Measurements from ENCODE around the gene ACADSB. TPM values are rescaled to one million over a fixed set of nuclear protein-coding genes. Genes with fewer than 3 reads are reported as not detected.

ACADSB gene
- total RNA-seq, 6 donors from 2014 or later, result 10.4 to 48.2 (median 30.2) TPM

DNA sequence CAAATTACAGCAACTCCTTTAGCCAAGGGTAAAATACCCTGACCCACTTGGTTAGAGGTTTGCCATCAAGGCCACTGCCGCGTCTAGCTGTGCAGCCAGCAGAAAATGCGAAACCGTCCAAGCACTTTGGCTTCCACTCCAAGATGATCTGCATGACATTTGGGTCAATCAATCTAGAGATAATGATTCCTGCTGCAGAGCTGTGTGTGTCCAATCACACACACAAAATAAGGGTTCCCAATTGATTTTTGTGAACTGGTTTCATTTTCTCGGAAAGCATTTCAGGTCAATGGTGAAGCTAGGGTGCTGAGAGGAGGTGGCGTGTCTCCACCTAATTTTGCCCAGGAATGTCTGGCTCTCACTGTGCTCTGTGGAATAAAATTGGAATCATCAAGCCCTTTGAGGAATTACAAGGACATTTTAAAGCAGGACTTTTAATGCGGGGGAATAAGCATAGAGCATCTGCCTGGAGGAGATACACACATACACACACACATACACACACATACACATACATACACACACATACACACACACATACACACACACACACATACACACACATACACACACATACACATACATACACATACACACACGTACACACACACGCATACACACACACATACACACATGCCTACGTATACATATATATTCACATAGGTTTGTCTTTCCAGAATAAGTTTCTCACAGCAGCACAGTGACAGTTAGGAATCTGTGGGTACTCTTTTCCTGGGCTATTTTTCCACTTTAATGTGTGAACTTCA lies 59.5 kb downstream of the ACADSB start:
- Histone ChIP-seq H3K4me3 (no peak overlapping the region), H3K4me1 (no peaks in the 10 kb centered on the region), H3K27ac (no peak overlapping the region), H3K36me3 (no peaks in the 10 kb centered on the region), H3K27me3 (no peaks in the 10 kb centered on the region), H3K9me3 (no peaks in the 10 kb centered on the region)
- ATAC-seq (ENCODE audit: low FRiP score in 2 of 2) (no peak), DNase-seq (no peak)
- TF ChIP-seq POLR2A (IDR thresholded peaks at IDR 0.05) (no peak), EP300 (IDR thresholded peaks at IDR 0.05) (no peak), CTCF (IDR thresholded peaks at IDR 0.05) (no peak), POLR2AphosphoS5 (IDR thresholded peaks at IDR 0.05) (no peak)
- WGBS, 2 donors, result 90 to 91% methylated on average over 10 of the region's 10 CpGs

DNA sequence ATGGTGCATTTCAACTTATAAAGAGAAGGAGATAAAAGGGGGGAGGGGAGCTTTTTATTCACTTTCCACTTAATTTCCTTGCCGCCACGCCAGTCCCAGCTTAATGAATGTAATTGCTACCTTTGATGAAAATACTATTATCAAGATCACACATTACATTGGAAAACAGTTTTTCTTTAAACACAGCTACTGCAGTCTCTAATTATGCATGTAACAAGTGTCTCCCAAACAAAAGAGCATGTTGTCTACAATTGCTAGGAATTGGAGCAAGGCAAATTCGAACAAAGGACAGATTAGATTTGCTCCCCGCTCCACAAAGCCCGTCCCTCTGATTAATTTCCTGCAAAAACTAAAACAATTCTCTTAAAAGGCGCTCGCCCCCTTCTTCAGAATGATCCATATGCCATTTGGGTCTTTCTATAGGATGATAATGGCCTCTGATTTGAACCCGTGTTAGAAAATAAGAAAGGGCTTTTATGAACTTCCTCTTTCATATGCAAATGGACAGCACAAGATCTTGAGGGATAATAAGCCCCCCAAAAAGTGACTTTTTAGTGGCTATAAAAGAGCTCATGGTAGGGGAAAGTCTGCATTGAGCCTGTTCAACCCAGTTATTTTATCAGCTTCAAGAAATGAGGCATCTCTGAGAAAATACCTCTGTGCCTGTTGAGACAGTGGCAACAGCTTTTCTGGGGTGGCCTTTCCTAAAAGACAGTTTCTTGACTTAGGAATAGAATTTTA lies 60.6 kb downstream of the ACADSB start:
- WGBS, 2 donors, result 69 to 72% methylated on average over 8 of the region's 8 CpGs

DNA sequence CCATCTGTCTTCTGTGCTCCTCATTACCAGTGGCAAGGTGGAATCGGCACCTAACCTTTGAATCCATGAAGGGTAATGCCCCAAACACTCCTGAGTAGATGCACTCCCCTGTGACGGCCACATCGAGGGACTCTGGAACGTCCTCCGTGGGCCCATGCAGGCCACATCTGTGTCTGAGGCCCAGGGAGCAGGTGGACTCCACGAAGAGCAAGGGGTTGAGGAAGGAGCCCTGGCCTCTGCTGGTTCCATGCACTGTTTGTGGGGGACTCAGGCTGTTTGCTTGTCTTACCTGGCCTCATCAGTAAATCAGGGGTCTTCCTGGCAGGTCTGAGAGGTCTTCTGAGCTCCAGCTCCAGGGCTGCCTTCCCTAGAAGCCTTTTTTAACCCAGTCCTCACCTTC lies 64.4 kb downstream of the ACADSB start:
- ATAC-seq (ENCODE audit: low FRiP score in 2 of 2), result no peak
- no peaks in the 10 kb centered on the region for H3K36me3 ChIP-seq
- H3K27me3 ChIP-seq, result no peaks in the 10 kb centered on the region
- TF ChIP-seq CTCF (IDR thresholded peaks at IDR 0.05) (no peak), POLR2A (IDR thresholded peaks at IDR 0.05) (no peak), POLR2AphosphoS5 (IDR thresholded peaks at IDR 0.05) (no peak), EP300 (IDR thresholded peaks at IDR 0.05) (no peak)
- H3K4me1 ChIP-seq, result no peaks in the 10 kb centered on the region
- no peak for DNase-seq
- H3K27ac ChIP-seq, result no peak overlapping the region
- no peak overlapping the region for H3K4me3 ChIP-seq
- WGBS, 2 donors, result 84 to 85% methylated on average over 5 to 6 of the region's 6 CpGs
- H3K9me3 ChIP-seq, result no peaks in the 10 kb centered on the region

More for the DNA sequence above, 60.6 kb downstream of the ACADSB start:
- Histone ChIP-seq H3K36me3 (no peaks in the 10 kb centered on the region), H3K9me3 (no peaks in the 10 kb centered on the region), H3K4me3 (no peak overlapping the region), H3K27me3 (no peaks in the 10 kb centered on the region), H3K4me1 (no peaks in the 10 kb centered on the region), H3K27ac (no peak overlapping the region)
- DNase-seq (no peak), ATAC-seq (ENCODE audit: low FRiP score in 2 of 2) (no peak)
- no peak for TF ChIP-seq POLR2AphosphoS5 (IDR thresholded peaks at IDR 0.05)
- TF ChIP-seq EP300 (IDR thresholded peaks at IDR 0.05), result no peak
- no peak for TF ChIP-seq CTCF (IDR thresholded peaks at IDR 0.05)
- no peak for TF ChIP-seq POLR2A (IDR thresholded peaks at IDR 0.05)

DNA sequence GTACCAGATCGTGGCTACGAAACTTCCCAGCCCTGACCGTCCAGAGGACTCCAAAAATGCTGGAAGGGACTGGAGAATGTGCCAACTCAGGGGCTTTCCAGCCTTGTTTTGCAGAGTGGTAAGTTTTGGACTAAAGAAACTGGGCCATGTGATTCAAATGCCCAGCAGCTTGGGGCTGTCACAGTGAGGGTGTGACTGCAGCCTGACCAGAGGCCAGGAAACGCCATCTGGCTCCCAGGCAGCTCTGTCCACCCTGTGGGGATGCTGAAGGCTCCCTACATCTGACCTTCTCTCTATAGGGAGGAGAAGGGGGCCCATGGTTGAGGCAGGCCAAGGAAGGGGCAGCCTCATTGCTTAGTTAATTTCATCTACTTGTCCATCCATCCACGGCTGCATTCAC lies 65.4 kb downstream of the ACADSB start:
- no peak overlapping the region for H3K4me3 ChIP-seq
- DNase-seq (no peak), ATAC-seq (ENCODE audit: low FRiP score in 2 of 2) (no peak)
- no peaks in the 10 kb centered on the region for H3K36me3 ChIP-seq
- TF ChIP-seq EP300 (IDR thresholded peaks at IDR 0.05) (no peak), CTCF (IDR thresholded peaks at IDR 0.05) (no peak), POLR2AphosphoS5 (IDR thresholded peaks at IDR 0.05) (no peak), POLR2A (IDR thresholded peaks at IDR 0.05) (no peak)
- H3K27ac ChIP-seq, result no peak overlapping the region
- H3K27me3 ChIP-seq, result no peaks in the 10 kb centered on the region
- no peaks in the 10 kb centered on the region for H3K4me1 ChIP-seq
- H3K9me3 ChIP-seq, result no peaks in the 10 kb centered on the region
- 78 to 81% methylated on average over 5 of the region's 5 CpGs for WGBS, 2 donors
